Liver (tissue), 2 donors: Measurements from ENCODE around the gene AGT.

Experiments
- CTCF ChIP-seq: fragments of 150-350 bp; IDR thresholded peaks from 2 replicates; pipeline ENCODE4 v1.5.1; 2017; ENCODE audit warnings: improper control_type of control experiment, low read depth, low read length; ENCODE audit not compliant: missing input control
- TF ChIP-seq, protein P1 (sequence below): IDR thresholded peaks from 2 replicates; pipeline ENCODE4 v1.6.1; 2016; ENCODE audit warnings: antibody characterized with exemption, mild to moderate bottlenecking
- donor health status: healthy.

DNA sequence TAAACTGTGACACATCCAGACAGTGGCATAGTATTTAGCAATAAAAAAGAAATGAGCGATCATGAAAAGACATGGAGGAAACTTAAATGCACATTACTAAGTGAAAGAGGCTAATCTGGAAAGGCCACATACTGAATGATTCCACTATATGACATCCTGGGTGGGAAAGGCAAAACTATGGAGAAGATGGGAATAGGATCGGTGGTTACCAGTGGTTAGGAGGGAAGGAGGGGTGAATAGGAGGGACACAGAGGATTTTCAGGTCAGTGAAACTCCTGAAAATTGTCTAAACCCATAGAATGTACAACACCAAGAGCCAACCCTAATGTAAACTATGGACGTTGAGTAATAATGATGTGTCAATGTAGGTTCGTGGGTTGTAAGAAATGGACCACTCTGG, 13.8 kb downstream of the AGT start:
- TF ChIP-seq CTCF = no peak
- TF ChIP-seq, protein P1, sequence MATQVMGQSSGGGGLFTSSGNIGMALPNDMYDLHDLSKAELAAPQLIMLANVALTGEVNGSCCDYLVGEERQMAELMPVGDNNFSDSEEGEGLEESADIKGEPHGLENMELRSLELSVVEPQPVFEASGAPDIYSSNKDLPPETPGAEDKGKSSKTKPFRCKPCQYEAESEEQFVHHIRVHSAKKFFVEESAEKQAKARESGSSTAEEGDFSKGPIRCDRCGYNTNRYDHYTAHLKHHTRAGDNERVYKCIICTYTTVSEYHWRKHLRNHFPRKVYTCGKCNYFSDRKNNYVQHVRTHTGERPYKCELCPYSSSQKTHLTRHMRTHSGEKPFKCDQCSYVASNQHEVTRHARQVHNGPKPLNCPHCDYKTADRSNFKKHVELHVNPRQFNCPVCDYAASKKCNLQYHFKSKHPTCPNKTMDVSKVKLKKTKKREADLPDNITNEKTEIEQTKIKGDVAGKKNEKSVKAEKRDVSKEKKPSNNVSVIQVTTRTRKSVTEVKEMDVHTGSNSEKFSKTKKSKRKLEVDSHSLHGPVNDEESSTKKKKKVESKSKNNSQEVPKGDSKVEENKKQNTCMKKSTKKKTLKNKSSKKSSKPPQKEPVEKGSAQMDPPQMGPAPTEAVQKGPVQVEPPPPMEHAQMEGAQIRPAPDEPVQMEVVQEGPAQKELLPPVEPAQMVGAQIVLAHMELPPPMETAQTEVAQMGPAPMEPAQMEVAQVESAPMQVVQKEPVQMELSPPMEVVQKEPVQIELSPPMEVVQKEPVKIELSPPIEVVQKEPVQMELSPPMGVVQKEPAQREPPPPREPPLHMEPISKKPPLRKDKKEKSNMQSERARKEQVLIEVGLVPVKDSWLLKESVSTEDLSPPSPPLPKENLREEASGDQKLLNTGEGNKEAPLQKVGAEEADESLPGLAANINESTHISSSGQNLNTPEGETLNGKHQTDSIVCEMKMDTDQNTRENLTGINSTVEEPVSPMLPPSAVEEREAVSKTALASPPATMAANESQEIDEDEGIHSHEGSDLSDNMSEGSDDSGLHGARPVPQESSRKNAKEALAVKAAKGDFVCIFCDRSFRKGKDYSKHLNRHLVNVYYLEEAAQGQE = no peak
